ENCODE data around the gene IRX3.

Gene IRX3

DNA sequence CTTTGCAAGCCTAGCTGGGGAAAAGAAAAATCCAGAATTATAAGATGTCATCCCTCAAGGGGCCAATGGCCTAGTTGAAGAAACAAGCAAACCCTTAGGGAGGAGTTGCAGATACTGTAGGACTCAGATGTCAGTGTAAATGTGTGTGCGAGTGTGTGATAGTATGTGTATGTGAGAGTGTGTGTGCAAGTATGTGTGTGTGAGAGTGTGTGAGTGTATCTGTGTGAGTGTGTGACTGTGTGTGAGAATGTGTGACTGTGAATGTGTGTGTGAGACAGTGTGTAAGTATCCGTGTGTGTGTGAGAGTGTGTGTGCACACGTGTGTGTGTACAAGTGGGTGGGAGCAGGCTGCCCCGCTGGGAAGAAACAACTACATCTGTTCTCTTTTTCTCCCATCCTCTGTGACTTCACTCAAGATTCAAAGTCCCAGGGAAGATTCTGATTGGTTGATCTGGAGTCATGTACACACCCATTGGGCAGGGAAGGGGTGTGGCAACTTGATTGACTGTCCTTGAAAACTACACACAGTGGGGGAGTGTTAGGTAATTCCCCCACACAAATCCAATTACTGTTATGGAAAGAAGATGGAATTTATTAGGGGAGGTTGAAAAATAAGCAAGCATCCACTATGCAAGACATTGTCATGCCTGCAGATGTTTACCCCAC, 40.7 kb downstream of the IRX3 start:
- Histone ChIP-seq H3K4me1 (ENCODE audit: insufficient read depth, low read length) (no peaks in the 10 kb centered on the region), H2AFZ (ENCODE audit: low read depth, low read length) (no peak overlapping the region), H3K27me3 (ENCODE audit: insufficient read depth, low read length) (no peaks in the 10 kb centered on the region), H3K36me3 (ENCODE audit: insufficient read depth, low read length) (no peaks in the 10 kb centered on the region), H3K9me3 (ENCODE audit: low read length) (no peaks in the 10 kb centered on the region), H3K4me3 (ENCODE audit: low read length) (no peak overlapping the region)

DNA sequence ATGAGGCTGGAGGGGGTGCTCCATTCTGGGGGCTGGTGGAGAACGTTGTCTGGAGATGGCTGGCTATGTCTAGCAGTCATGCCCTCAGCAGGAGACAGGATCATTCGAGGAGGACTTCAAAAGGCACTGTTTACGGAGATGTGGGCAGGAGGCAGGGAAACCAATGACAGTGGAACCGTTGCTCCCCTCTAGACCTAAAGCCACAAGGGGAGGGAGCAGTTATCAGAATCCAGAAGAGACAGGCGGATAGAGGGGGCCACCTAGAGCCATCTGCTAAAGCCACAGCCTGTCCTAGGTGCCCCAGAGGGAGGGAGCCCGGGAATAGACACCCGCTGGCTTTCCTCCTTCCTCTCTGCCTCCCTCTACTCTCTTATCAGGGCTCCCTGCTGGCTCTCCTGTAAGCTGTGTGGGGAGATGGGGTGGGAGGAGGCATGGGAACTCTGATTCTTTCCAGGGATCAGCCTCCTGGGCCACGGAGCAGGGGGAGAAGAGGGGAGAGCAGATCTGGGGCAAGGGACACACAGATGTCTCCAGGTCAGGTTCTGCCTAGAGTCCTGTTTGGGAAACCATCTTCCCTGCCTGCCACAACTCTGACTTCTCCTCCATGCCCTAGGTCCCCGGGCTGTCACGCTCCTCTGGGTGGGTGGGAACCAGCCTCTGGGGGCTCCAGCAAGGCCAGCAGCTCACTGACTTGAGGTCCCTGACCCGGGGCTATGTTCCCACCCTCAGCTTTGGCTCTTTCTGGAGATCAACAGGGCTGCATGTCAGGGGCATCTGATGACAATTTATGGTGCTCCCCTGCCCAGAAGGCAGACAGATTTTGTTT, 42.3 kb downstream of the IRX3 start:
- no peak overlapping the region for H2AFZ ChIP-seq (ENCODE audit: low read depth, low read length)

DNA sequence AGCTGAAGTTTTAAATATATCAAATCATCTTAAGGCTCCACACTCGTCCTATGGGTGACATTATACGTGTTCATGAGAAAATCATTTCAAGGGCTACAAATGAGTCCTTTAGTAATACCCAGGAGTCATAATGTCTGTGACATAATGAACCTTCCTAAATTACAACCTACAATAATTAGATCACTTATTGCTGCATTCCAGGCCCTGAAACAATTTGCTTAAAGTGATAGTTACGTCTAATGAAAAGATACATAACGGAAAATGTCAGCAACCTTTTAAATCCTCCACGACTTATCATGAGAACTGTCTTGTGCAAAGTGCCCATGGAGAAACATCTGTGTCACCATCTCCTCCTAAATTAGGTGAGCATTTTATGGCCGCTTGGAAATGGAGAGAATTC, 43.4 kb downstream of the IRX3 start:
- H3K9me3 ChIP-seq (ENCODE audit: low read length), result no peaks in the 10 kb centered on the region
- H3K4me1 ChIP-seq (ENCODE audit: insufficient read depth, low read length), result no peaks in the 10 kb centered on the region
- H2AFZ ChIP-seq (ENCODE audit: low read depth, low read length), result no peak overlapping the region
- H3K36me3 ChIP-seq (ENCODE audit: insufficient read depth, low read length), result no peaks in the 10 kb centered on the region
- no peak overlapping the region for H3K4me3 ChIP-seq (ENCODE audit: low read length)
- H3K27me3 ChIP-seq (ENCODE audit: insufficient read depth, low read length), result no peaks in the 10 kb centered on the region

More for the DNA sequence above, 42.3 kb downstream of the IRX3 start:
- Histone ChIP-seq H3K36me3 (ENCODE audit: insufficient read depth, low read length) (no peaks in the 10 kb centered on the region), H3K4me1 (ENCODE audit: insufficient read depth, low read length) (no peaks in the 10 kb centered on the region), H3K4me3 (ENCODE audit: low read length) (no peak overlapping the region), H3K27me3 (ENCODE audit: insufficient read depth, low read length) (no peaks in the 10 kb centered on the region), H3K9me3 (ENCODE audit: low read length) (no peaks in the 10 kb centered on the region)

- H2AFZ ChIP-seq (ENCODE audit: low read depth, low read length), result no peak overlapping the region
Observed at GRCh38 chr16:54242199-54242598, 44.4 kb downstream of the IRX3 start.

DNA sequence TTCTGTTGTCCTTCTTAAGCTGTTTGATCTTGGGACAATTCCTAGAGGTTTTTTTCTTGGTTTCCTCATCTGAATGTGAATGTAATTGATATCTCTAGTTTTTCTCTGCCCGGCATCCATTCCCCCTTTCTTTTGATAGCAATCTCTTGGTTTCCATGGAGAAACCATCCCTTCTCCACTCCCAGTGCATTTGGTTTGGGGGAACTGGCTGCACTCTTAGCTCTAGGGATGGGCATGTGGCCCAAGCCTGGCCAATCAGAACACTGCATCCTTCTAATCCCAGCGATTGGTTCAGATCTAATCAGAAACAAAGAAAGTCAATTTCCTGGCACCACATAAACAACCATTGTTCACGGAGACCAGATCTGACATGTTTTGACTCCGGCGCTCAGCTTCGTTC, 45.1 kb downstream of the IRX3 start:
- H3K27me3 ChIP-seq (ENCODE audit: insufficient read depth, low read length), result no peaks in the 10 kb centered on the region
- no peaks in the 10 kb centered on the region for H3K36me3 ChIP-seq (ENCODE audit: insufficient read depth, low read length)
- H3K9me3 ChIP-seq (ENCODE audit: low read length), result no peaks in the 10 kb centered on the region
- no peaks in the 10 kb centered on the region for H3K4me1 ChIP-seq (ENCODE audit: insufficient read depth, low read length)
- no peak overlapping the region for H2AFZ ChIP-seq (ENCODE audit: low read depth, low read length)
- no peak overlapping the region for H3K4me3 ChIP-seq (ENCODE audit: low read length)

More at GRCh38 chr16:54242199-54242598, 44.4 kb downstream of the IRX3 start:
- no peak overlapping the region for H3K4me3 ChIP-seq (ENCODE audit: low read length)
- H3K4me1 ChIP-seq (ENCODE audit: insufficient read depth, low read length), result no peaks in the 10 kb centered on the region
- H3K27me3 ChIP-seq (ENCODE audit: insufficient read depth, low read length), result no peaks in the 10 kb centered on the region
- no peaks in the 10 kb centered on the region for H3K9me3 ChIP-seq (ENCODE audit: low read length)
- H3K36me3 ChIP-seq (ENCODE audit: insufficient read depth, low read length), result no peaks in the 10 kb centered on the region

DNA sequence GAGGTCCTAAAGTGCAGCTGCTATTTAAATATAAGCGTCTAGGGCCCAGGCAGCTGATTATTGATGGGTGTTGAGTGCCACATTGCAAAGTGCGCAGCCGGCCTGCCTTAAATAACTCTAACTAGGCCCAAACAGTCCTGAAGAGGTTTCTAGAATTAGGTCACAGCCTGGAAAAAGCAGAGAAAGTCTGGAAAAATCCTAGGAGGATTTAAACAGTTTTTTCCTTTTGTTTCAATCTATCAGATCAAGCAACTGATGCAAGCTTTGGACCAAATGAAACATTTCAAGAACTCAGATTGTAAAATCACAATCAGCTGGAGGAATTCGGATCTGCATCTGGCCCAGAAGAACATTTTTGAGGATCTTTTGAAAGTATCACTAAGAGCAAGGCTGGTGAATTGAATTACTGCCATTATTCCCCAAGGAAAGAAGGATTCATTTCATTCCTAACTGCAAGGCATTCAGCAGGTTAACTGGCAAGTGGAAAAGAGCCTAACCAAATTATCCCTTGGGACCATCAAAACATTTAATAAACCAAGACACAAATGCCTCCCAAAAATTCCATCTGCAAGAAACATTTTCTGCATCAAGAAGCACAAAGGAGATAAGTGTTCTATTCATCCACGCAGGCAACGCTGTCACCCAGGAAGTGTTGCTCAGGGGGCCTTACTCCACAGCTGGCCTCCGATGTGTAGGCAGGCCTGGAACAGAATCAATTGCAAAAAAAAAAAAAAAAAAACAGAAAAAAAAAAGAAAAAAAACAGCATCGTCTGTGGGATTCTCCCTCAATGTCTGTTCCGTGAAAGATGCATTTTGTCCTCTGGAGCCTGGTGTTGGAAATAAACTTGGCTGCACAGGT, 46.1 kb downstream of the IRX3 start:
- Histone ChIP-seq H3K4me1 (ENCODE audit: insufficient read depth, low read length) (no peaks in the 10 kb centered on the region), H3K4me3 (ENCODE audit: low read length) (no peak overlapping the region), H3K27me3 (ENCODE audit: insufficient read depth, low read length) (no peaks in the 10 kb centered on the region), H3K9me3 (ENCODE audit: low read length) (no peaks in the 10 kb centered on the region), H3K36me3 (ENCODE audit: insufficient read depth, low read length) (no peaks in the 10 kb centered on the region), H2AFZ (ENCODE audit: low read depth, low read length) (no peak overlapping the region)

GRCh38 chr16:54239456-54239855, 47.1 kb downstream of the IRX3 start:
- H3K4me3 ChIP-seq (ENCODE audit: low read length), result no peak overlapping the region
- H3K27me3 ChIP-seq (ENCODE audit: insufficient read depth, low read length), result no peaks in the 10 kb centered on the region
- H3K36me3 ChIP-seq (ENCODE audit: insufficient read depth, low read length), result no peaks in the 10 kb centered on the region
- H2AFZ ChIP-seq (ENCODE audit: low read depth, low read length), result no peak overlapping the region
- H3K9me3 ChIP-seq (ENCODE audit: low read length), result no peaks in the 10 kb centered on the region
- H3K4me1 ChIP-seq (ENCODE audit: insufficient read depth, low read length), result no peaks in the 10 kb centered on the region

DNA sequence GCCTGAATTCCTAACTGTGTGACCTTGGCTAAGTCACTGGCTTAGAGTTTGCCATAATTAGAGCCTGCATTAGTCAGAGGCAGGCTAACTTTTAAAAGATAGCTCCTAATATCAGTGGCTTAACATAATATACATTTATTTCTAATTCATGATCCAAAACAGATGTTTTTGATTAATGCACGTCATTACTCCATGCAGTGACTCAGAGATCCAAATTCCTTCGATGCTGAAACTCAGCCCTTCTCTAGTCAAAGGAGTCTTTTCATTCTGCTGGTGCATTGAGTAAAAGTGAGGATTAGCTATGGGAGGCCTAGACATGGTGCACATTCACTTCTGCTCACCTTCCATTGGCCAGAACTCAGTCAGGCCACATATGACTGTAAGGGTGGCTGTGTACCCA, 49.8 kb downstream of the IRX3 start:
- Histone ChIP-seq H3K4me1 (ENCODE audit: insufficient read depth, low read length) (no peaks in the 10 kb centered on the region), H3K4me3 (ENCODE audit: low read length) (no peak overlapping the region), H3K9me3 (ENCODE audit: low read length) (no peaks in the 10 kb centered on the region), H3K27me3 (ENCODE audit: insufficient read depth, low read length) (no peaks in the 10 kb centered on the region), H2AFZ (ENCODE audit: low read depth, low read length) (no peak overlapping the region), H3K36me3 (ENCODE audit: insufficient read depth, low read length) (no peaks in the 10 kb centered on the region)

GRCh38 chr16:54233615-54234014, 53.0 kb downstream of the IRX3 start:
- no peaks in the 10 kb centered on the region for H3K9me3 ChIP-seq (ENCODE audit: low read length)
- H3K36me3 ChIP-seq (ENCODE audit: insufficient read depth, low read length), result no peaks in the 10 kb centered on the region
- H2AFZ ChIP-seq (ENCODE audit: low read depth, low read length), result no peak overlapping the region
- H3K4me3 ChIP-seq (ENCODE audit: low read length), result no peak overlapping the region
- H3K27me3 ChIP-seq (ENCODE audit: insufficient read depth, low read length), result no peaks in the 10 kb centered on the region
- H3K4me1 ChIP-seq (ENCODE audit: insufficient read depth, low read length), result no peaks in the 10 kb centered on the region

All from neuron (in vitro differentiated cells).